ENCODE measurements around the gene ESYT3. TPM values are rescaled to one million over a fixed set of nuclear protein-coding genes. Genes with fewer than 3 reads are reported as not detected.
A peak's percentile ranks its signal among the peaks of the same experiment; 100 is the strongest.

ESYT3 gene
- polyA plus RNA-seq, 3 donors: not detected

DNA sequence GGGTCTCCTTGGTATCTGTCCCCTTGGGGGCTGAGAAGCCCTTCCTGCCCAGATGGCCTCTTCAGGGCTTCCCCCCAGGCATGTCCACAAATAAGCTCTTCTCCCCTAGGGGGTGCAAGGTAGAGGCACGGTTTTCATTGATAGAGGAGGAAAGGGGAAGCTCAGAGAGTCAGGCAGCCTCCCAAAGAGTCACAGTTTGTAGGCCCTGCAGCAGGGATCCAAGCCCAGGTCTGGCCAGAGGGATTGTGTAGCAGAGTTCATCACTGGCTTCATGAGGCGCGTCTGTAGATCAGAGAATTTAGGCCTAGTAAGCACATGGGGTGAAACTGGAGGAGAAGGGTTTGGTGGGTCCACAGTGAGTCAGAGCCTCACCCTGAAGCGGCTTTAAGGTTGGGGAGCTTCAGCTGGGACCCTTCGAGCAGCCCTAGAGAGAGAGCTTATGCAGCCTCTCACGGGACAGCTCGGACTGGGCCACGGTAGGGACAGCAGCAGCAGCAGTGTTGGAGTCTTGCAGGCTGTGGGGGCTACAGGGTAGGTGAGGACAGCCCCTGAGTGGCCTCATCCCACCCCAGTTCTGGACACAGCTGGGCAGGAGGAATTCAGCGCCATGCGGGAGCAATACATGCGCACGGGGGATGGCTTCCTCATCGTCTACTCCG, 37.5 kb upstream of the ESYT3 start:
- H3K9ac ChIP-seq (ENCODE audit: insufficient read depth, low read length, poor library complexity, severe bottlenecking): no peak overlapping the region
- no peaks in the 10 kb centered on the region for H3K36me3 ChIP-seq (replicated peaks in 1 of 2; ENCODE audit: control insufficient read depth in 1 of 2, insufficient read depth in 2 of 2, low read length in 2 of 2)
- no peaks in the 10 kb centered on the region for H3K4me1 ChIP-seq (ENCODE audit: control insufficient read depth in 1 of 2, insufficient read depth in 2 of 2, low read length in 2 of 2)
- H3K27ac Mint-ChIP-seq: peak overlapping the region in 1 of 7 donors; percentile 37
- intact Hi-C loops (cut with micrococcal nuclease): no loop called here
- peaks cover 5% of the 10 kb centered on the region for H3K4me1 Mint-ChIP-seq
- TF ChIP-seq, protein P1, sequence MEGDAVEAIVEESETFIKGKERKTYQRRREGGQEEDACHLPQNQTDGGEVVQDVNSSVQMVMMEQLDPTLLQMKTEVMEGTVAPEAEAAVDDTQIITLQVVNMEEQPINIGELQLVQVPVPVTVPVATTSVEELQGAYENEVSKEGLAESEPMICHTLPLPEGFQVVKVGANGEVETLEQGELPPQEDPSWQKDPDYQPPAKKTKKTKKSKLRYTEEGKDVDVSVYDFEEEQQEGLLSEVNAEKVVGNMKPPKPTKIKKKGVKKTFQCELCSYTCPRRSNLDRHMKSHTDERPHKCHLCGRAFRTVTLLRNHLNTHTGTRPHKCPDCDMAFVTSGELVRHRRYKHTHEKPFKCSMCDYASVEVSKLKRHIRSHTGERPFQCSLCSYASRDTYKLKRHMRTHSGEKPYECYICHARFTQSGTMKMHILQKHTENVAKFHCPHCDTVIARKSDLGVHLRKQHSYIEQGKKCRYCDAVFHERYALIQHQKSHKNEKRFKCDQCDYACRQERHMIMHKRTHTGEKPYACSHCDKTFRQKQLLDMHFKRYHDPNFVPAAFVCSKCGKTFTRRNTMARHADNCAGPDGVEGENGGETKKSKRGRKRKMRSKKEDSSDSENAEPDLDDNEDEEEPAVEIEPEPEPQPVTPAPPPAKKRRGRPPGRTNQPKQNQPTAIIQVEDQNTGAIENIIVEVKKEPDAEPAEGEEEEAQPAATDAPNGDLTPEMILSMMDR (IDR thresholded peaks at IDR 0.05): no peak
- no peak overlapping the region for H3K4me3 Mint-ChIP-seq
- H4K20me1 ChIP-seq (ENCODE audit: insufficient read depth, low read length): no peaks in the 10 kb centered on the region
- WGBS (ENCODE audit: insufficient coverage): over 99% methylated on average over 11 of the region's 14 CpGs
- peaks cover 0 to 6% of the 10 kb centered on the region in 2 donors for H3K36me3 Mint-ChIP-seq
- H3K27ac ChIP-seq (ENCODE audit: low read depth in 1 of 2, low read length in 2 of 2): no peak overlapping the region
- no peak for DNase-seq
- H3K27me3 ChIP-seq (ENCODE audit: control insufficient read depth in 2 of 2, insufficient read depth in 2 of 2, low read length in 2 of 2): no peaks in the 10 kb centered on the region
- no peak overlapping the region for H3K4me3 ChIP-seq (replicated peaks in 1 of 3; ENCODE audit: low read depth in 2 of 3, low read length in 3 of 3)
- no peaks in the 10 kb centered on the region for H3K9me3 ChIP-seq (replicated peaks in 1 of 2; ENCODE audit: control insufficient read depth in 1 of 2, insufficient read depth in 1 of 2, low read length in 2 of 2)
- no peak overlapping the region for H3K4me2 ChIP-seq (replicated peaks; ENCODE audit: extremely low read depth, low read length, poor library complexity, severe bottlenecking)
- H2AFZ ChIP-seq (ENCODE audit: insufficient read depth, low read depth, low read length, poor library complexity, severe bottlenecking): no peak overlapping the region
- no peaks in the 10 kb centered on the region for H3K79me2 ChIP-seq (ENCODE audit: insufficient read depth, low read length)
- peaks cover 0 to 2% (median 0%) of the 10 kb centered on the region in 7 donors for H3K9me3 Mint-ChIP-seq
- peaks cover 1 to 5% (median 2%) of the 10 kb centered on the region in 3 donors for H3K27me3 Mint-ChIP-seq (ENCODE audit: low read depth in 3 of 3)

DNA sequence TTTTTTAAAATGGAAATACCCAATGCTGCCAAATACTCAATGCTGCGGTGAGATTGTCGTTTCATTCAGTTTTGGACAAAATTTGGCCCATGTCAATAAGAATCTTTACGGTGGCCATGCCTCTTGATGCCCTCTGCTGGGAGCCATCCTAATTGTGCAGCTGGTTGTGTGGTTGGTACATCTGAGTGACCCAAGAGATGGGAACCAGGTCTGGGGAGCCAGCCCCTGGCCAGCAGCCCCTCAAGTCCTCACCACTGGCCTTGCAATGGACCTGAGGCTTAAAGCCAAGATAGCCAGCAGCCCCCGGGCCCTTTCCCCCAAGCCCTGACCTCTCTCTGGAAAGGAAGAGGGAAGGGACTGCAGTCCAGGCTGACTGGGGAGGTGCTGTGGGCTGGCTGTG, 36.4 kb upstream of the ESYT3 start:
- peaks cover 3% of the 10 kb centered on the region for H3K4me1 Mint-ChIP-seq
- TF ChIP-seq, protein P1 (IDR thresholded peaks at IDR 0.05): no peak
- Histone ChIP-seq H3K79me2 (ENCODE audit: insufficient read depth, low read length) (no peaks in the 10 kb centered on the region), H3K36me3 (replicated peaks in 1 of 2; ENCODE audit: control insufficient read depth in 1 of 2, insufficient read depth in 2 of 2, low read length in 2 of 2) (no peaks in the 10 kb centered on the region), H3K4me2 (replicated peaks; ENCODE audit: extremely low read depth, low read length, poor library complexity, severe bottlenecking) (no peak overlapping the region), H3K9me3 (replicated peaks in 1 of 2; ENCODE audit: control insufficient read depth in 1 of 2, insufficient read depth in 1 of 2, low read length in 2 of 2) (no peaks in the 10 kb centered on the region), H3K27ac (ENCODE audit: low read depth in 1 of 2, low read length in 2 of 2) (no peak overlapping the region), H4K20me1 (ENCODE audit: insufficient read depth, low read length) (no peaks in the 10 kb centered on the region), H3K4me1 (ENCODE audit: control insufficient read depth in 1 of 2, insufficient read depth in 2 of 2, low read length in 2 of 2) (no peaks in the 10 kb centered on the region), H3K9ac (ENCODE audit: insufficient read depth, low read length, poor library complexity, severe bottlenecking) (no peak overlapping the region), H3K4me3 (replicated peaks in 1 of 3; ENCODE audit: low read depth in 2 of 3, low read length in 3 of 3) (no peak overlapping the region), H2AFZ (ENCODE audit: insufficient read depth, low read depth, low read length, poor library complexity, severe bottlenecking) (no peak overlapping the region), H3K27me3 (ENCODE audit: control insufficient read depth in 2 of 2, insufficient read depth in 2 of 2, low read length in 2 of 2) (no peaks in the 10 kb centered on the region)
- peaks cover 0 to 6% of the 10 kb centered on the region in 2 donors for H3K36me3 Mint-ChIP-seq
- no peak overlapping the region for H3K4me3 Mint-ChIP-seq
- 92% methylated on average over 3 of the region's 4 CpGs for WGBS (ENCODE audit: insufficient coverage)
- intact Hi-C loops (cut with micrococcal nuclease): no loop called here
- H3K27me3 Mint-ChIP-seq (ENCODE audit: low read depth in 3 of 3): peaks cover 1 to 5% (median 2%) of the 10 kb centered on the region in 3 donors
- peaks cover 0 to 2% (median 0%) of the 10 kb centered on the region in 7 donors for H3K9me3 Mint-ChIP-seq
- DNase-seq: no peak
- H3K27ac Mint-ChIP-seq: no peak overlapping the region

Data from CD14-positive monocyte (primary cell).